Raji (cell line): Measurements from ENCODE around the gene SPSB3.

Experiments
- POLR2A ChIP-seq: IDR thresholded peaks from 2 replicates; pipeline ENCODE4 v1.6.1; 2011; ENCODE audit warnings: low read depth, low read length, control low read depth; ENCODE audit not compliant: insufficient read depth

The SPSB3 gene

GRCh38 chr16:1782408-1783264, at the start of gene SPSB3, which contains the start of gene NUBP2:
Gene SPSB3, minus strand, starts transcription at chr16:1782571. Its CDS starts 1,088 bp downstream, at chr16:1781483.
Gene NUBP2, plus strand, starts transcription at chr16:1782960. Its CDS starts 61 bp downstream, at chr16:1783021.
- TF ChIP-seq POLR2A: peak; percentile 63

GRCh38 chr16:1831186-1832075, 49.1 kb upstream of the SPSB3 start:
- no peak for TF ChIP-seq POLR2A

GRCh38 chr16:1830213-1830612, 47.8 kb upstream of the SPSB3 start:
- TF ChIP-seq POLR2A: no peak

GRCh38 chr16:1828645-1829410, 46.5 kb upstream of the SPSB3 start:
- TF ChIP-seq POLR2A: no peak

- peak; percentile 75 for TF ChIP-seq POLR2A
Measured at GRCh38 chr16:1826691-1827573, 44.6 kb upstream of the SPSB3 start, which contains the start of the genes FAHD1 and HAGH. Gene FAHD1, plus strand, starts transcription at chr16:1827206. Its CDS starts 33 bp downstream, at chr16:1827239. Gene HAGH, minus strand, starts transcription at chr16:1826825. Its CDS starts 38 bp downstream, at chr16:1826787.

- no peak for TF ChIP-seq POLR2A
Measured at GRCh38 chr16:1825864-1826690, 43.7 kb upstream of the SPSB3 start.

GRCh38 chr16:1825381-1825863, 43.1 kb upstream of the SPSB3 start:
- TF ChIP-seq POLR2A: no peak

GRCh38 chr16:1823821-1824220, 41.5 kb upstream of the SPSB3 start:
- TF ChIP-seq POLR2A: no peak

GRCh38 chr16:1822801-1823200, 40.4 kb upstream of the SPSB3 start:
- TF ChIP-seq POLR2A: no peak

- no peak for TF ChIP-seq POLR2A
Measured at GRCh38 chr16:1821861-1822611, 39.7 kb upstream of the SPSB3 start.

GRCh38 chr16:1820946-1821290, 38.5 kb upstream of the SPSB3 start:
- no peak for TF ChIP-seq POLR2A

GRCh38 chr16:1820096-1820945, 38.0 kb upstream of the SPSB3 start:
- no peak for TF ChIP-seq POLR2A

- TF ChIP-seq POLR2A: no peak
Measured at GRCh38 chr16:1819611-1820010, 37.2 kb upstream of the SPSB3 start.
